Gastrocnemius medialis (tissue), 4 donors: ENCODE results near the gene INPP4A.

Experiments used
- POLR2A ChIP-seq, 2 donors: fragments of 450-650 bp; IDR thresholded peaks; one replicate each; pipeline ENCODE4 v1.6.1; 2017; ENCODE audit warnings: antibody characterized with exemption in 2 of 2, mild to moderate bottlenecking in 2 of 2, moderate library complexity in 2 of 2
- TF ChIP-seq, protein P1 (sequence below), 5 experiments: fragments of 450-650 bp in 3 of 5; fragments of 200-600 bp in 2 of 5; sonication (generic) in 2 of 5; IDR thresholded peaks in 4 of 5; conservative IDR thresholded peaks in 1 of 5; 1 replicate in 4 of 5; 2 replicates in 1 of 5; pipeline ENCODE4 v1.5.1; 2016 to 2019; ENCODE audit warnings: antibody characterized with exemption in 5 of 5, mild to moderate bottlenecking in 3 of 5, moderate library complexity in 3 of 5

GRCh38 chr2:98561902-98562695 lies 117.4 kb downstream of the INPP4A start:
- TF ChIP-seq, protein P1, sequence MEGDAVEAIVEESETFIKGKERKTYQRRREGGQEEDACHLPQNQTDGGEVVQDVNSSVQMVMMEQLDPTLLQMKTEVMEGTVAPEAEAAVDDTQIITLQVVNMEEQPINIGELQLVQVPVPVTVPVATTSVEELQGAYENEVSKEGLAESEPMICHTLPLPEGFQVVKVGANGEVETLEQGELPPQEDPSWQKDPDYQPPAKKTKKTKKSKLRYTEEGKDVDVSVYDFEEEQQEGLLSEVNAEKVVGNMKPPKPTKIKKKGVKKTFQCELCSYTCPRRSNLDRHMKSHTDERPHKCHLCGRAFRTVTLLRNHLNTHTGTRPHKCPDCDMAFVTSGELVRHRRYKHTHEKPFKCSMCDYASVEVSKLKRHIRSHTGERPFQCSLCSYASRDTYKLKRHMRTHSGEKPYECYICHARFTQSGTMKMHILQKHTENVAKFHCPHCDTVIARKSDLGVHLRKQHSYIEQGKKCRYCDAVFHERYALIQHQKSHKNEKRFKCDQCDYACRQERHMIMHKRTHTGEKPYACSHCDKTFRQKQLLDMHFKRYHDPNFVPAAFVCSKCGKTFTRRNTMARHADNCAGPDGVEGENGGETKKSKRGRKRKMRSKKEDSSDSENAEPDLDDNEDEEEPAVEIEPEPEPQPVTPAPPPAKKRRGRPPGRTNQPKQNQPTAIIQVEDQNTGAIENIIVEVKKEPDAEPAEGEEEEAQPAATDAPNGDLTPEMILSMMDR (IDR thresholded peaks at IDR 0.05 in 4 of 5, conservative IDR thresholded peaks at IDR 0.05 in 1 of 5) = no peak
- TF ChIP-seq POLR2A (IDR thresholded peaks at IDR 0.05) = no peak
